HG02623 (cell line): ENCODE results near the gene SPATA9.
"Not testable (repeated sequence)": the region's sequence is repeated elsewhere in the genome, so short reads cannot be mapped to it uniquely, and the experiment has no call there.

Source experiments
- ATAC-seq: cut with Tn5 transposase; IDR thresholded peaks from one replicate; pipeline ENCODE4 v1.9.1; 2021; ENCODE audit warnings: moderate library complexity; ENCODE audit not compliant: unreplicated experiment

SPATA9 gene

DNA sequence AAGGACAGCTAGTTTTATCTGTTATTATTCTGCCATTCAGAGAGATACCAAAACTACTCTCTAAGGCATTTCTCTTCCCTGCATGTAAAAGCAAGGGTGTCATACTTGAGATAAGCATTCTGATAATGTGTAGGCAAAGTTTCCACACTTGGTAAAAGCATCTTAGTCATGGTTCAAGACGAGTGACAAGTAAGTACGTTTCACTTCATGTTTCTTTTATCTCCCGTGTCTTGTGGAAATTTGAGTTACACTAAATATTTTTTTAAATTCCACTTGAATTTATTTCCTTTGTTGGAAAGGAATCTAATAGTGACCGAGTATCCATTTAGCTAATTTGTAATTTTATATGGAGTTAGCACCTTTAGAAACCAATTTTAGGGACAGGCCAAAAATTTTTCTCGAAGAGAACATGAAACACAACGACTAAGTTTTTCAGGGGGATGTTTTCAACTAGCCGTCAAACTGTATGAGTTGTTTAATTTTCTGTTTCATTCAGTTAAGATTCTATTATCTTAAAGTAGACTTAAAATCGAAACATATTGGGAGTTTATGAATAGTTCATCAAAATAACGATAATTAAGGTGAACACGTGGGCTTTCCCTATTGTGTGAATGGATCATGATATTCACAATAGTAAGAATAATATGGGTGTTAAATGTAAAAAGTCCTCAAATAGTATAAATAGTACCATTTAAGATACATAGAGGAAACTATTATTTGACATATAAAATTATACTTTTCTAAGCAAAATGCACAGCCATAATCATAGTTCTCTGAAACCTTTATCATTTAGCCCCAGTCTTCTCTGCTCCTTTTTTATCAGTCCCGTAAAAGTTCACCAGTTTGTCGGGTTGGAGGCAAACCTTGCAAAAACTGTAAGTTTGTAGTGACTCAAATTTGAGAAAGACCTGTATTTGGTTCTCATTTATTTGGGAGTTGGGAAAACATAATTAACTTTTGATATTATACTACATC lies 34.6 kb downstream of the SPATA9 start:
- no peak for ATAC-seq

GRCh38 chr5:95646569-95647431 lies 36.0 kb downstream of the SPATA9 start, which contains the start of gene RFESD:
TSS of gene RFESD (plus strand) at chr5:95646777. CDS start at chr5:95652272, 5,495 bp downstream.
- ATAC-seq, result peak; percentile 96

DNA sequence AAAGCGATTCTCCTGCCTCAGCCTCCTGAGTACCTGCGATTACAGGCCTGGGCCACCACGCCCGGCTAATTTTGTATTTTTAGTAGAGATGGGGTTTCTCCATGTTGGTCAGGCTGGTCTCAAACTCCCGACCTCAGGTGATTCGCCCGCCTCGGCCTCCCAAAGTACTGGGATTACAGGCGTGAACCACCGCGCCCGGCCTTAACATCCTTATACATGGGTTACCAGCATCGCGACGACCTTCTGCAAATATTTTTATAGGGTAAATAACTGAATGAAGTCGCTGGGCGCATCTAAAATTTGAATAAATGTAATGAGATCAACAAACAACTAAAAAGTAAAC lies 36.6 kb downstream of the SPATA9 start:
- not testable (repeated sequence) for ATAC-seq

- ATAC-seq, result peak; percentile 29
Measured at GRCh38 chr5:95644351-95645042, 38.3 kb downstream of the SPATA9 start.

DNA sequence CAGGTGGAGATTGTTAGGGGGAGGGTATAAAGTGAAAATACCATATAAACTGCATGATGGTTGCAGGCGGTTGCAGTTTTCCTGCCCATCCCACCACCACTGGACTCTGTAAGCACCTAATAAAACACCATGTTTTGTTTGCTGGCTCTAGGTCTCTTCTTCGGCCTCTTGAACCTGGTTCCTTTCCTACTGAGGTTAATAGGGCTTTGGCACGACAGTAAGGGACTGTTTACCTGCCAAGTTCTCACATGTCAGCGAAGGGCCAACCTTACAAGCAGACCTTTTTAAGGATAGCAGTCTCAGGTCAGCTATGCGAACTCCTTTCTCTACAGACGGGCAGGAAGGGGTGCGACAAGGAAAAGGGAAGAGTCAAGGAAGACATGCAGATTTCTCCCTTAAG lies 39.6 kb downstream of the SPATA9 start:
- ATAC-seq, result no peak

DNA sequence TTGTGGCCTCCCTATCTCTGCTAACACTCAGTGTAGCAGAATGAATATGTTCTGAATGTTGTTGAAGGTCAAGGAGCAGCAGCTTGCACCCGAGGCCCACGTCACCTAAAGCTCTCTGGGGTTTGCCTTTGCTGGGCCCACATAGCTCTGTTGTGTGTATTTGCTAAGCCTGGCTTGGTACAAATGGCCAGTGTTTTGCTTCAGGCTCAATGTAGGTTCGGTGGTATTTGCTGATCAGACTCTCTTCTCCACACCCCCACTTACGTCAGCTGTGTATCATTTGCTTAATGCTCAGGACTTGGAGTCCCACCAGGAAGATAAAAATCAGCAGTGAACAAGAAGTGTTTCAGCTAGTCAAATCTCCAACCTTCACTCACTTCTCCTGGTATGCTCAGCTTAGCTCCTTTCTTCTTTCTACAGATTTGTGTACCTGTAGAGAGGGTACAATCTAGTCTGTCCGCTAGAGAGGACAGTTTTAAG lies 41.0 kb downstream of the SPATA9 start:
- ATAC-seq, result no peak

DNA sequence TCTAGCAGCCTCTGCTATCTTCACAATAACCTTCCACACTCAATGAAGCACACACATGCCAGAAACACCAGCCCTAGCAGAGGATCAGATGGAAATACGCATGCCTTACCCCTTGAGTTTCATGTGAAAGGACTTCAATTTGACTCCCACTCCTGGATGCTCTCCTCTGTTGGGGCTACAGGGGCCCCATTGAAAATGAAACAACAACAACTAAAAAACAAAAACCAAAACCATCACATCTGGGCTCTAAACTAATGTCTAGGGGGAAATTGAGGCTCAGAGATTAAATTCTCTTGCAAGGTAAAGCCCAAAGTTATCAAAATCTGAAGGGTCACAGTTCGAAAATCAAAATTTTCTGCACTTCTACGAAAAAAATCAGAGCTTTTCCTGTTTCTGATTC lies 44.2 kb downstream of the SPATA9 start:
- no peak for ATAC-seq

DNA sequence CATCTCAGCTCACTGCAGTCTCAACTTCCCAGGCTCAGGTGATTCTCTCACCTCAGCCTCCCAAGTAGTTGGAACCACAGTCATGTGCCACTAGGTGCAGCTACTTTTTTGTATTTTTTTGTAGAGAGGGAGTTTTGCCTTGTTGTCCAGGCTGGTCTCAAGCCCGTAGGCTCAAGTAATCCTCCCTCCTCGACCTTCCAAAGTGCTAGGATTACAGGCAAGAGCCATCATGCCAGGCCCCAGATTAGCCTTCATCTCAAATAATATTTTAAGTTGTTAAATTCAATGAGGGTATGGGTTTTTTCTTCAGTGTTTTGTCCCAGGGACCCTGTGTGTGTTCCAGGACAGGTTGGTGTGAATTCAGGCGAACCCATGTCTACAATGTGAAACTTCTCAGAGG lies 48.7 kb downstream of the SPATA9 start:
- ATAC-seq, result no peak

DNA sequence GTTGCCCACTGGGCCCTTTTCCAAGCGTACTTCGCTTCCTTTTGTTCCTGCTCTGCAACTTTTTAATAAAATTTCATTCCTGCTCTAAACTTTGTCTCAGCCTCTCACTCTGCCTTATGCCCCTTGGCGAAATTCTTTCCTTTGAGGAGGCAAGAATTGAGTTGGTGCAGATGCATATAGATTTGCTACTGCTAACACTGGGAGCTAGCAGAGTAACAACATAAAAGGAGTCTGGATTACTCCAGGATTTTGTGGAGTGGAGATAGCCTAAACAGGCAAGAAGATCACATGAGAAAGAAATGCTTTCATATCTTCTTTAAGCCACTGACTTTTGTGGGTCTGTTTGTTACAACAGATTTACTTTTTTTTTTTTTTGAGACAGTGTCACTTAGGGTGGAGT lies 49.1 kb downstream of the SPATA9 start:
- ATAC-seq, result no peak

- not testable (repeated sequence) for ATAC-seq
Measured at GRCh38 chr5:95632942-95633341, 49.8 kb downstream of the SPATA9 start.

DNA sequence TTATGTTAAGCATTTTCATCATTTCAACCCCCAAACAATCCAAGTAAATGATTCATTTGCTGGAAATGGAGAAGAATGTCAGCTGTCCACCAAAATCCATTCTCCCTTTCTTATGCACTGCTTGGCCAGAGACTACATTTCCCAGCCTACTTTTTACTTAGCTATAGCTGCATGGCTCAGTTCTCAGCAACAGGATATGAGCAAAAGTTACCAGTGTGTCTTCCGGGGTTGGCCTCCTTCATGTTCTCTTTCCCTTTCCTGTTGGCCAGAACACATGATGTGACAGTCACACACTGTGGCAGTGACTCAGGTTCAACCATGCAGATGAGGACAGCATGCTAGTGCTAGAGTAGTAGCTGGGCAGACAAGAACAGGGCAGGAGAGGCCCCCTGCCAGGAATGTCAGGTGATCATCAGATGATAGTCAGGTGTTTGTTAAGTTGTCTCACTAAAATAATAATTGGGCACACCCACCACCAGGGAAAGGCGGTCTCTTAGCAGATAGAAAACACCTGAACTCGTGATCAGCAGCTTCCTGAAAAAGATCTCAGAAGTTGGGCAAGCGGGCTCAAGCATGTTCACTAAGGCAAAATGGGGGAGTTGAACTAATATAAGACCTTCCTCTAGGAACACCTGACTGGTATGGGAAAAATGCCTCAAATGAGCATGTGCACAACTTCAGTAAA lies 50.7 kb downstream of the SPATA9 start:
- ATAC-seq, result peak; percentile 88

DNA sequence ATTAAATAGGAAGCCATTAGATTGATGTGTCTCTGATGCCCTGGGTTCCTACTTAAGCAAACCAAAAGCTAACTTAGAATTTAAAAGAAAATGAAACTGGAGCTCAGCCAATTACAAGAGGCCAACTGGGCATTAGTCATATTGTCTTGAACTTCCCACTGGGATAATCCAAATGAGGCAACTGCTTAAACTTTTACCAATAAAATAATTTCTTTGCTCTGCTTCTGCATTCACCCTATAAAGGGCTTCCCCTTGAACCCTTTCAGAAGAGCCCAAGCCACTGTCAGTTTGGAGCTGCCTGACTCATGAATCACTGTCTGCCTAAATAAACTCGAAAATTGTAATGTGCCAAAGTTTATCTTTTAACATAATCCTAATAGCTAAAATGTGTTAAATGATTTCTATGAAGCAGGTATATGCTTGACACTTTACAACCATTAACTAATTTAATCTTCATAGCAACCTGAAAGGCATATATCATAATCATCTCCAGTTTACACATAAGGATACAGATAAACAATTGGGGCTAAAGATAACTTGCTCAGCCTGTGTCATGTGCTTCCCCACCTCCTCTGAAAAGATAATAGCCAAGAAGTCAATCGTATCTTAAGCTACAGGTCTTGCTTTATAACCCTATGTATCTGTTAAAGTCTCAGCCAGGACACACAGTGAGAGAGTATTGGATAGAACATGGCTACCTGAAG lies 51.4 kb downstream of the SPATA9 start:
- no peak for ATAC-seq

- no peak for ATAC-seq
Measured at GRCh38 chr5:95630394-95630917, 52.3 kb downstream of the SPATA9 start.

GRCh38 chr5:95628933-95629332 lies 53.9 kb downstream of the SPATA9 start:
- ATAC-seq, result no peak

- ATAC-seq, result no peak
Measured at GRCh38 chr5:95627971-95628810, 54.6 kb downstream of the SPATA9 start.

DNA sequence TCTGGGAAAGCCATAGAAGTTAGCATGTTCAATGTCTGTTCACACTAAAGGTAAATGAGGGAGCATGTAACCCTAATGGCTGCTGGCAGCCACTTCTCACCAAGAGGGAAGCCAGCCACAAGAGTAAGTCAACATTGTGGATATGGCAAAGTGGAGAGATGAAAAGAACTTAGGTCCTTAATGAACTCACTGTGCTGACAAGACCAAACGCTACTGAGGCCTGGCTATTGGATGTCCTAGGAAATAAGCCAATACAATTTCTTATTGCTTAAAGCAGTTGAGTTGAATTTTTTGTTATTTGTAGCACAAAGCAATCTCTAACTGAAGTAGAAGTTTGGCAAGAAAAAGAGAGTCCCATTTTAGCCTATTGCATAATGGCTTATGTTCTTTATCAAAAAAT lies 56.1 kb downstream of the SPATA9 start:
- no peak for ATAC-seq

GRCh38 chr5:95624368-95624767 lies 58.4 kb downstream of the SPATA9 start:
- no peak for ATAC-seq

- no peak for ATAC-seq
Measured at GRCh38 chr5:95623706-95624105, 59.1 kb downstream of the SPATA9 start.
